HG03135 (cell line): ENCODE data around the gene TINAGL1.
"Not testable (repeated sequence)": the region's sequence is repeated elsewhere in the genome, so short reads cannot be mapped to it uniquely, and the experiment has no call there.

Experiments used
- ATAC-seq: cut with Tn5 transposase; IDR thresholded peaks from one replicate; pipeline ENCODE4 v1.9.1; 2021; ENCODE audit warnings: mild to moderate bottlenecking, moderate library complexity; ENCODE audit not compliant: unreplicated experiment

The TINAGL1 gene

GRCh38 chr1:31583082-31583994 is 7.0 kb downstream of the TINAGL1 start:
- no peak for ATAC-seq

DNA sequence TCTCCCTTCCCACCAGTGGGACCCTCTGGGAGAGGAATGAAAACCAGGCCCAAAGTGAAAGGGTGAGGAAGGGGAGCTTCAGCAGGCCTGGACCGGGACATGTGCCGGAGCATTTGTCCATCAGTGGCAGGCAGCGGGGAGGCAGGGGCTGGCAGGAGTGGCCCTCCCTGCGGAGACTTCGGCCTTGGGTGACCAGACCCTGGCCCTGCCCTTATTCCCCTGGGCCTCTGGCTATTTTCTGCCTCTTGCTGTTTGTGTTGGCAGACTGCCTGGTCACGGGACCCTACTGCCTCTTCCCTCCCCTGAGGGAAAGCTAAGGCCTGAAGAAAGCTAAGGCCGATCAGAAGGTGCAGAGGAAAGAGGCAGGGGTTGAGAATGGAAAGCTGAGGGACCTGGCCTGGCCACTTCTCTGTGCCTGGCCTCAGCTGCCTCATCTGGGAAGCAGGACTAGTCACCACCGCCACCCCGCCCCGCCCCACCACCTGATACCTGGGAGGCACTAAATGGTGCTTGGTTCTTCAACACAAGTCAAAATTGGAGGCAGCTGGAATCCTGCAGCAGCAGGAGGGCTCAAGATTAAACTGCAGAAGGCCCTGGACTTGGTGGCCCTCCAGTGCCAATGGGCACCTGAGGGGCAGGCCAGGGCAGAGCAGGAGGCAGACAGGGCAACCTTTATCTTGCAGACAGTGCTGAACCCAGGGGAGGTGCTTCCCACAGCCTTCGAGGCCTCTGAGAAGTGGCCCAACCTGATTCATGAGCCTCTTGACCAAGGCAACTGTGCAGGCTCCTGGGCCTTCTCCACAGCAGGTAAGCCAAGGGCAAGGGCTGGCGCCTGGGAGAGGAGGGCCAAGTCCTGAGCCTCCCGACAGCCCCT is 7.9 kb downstream of the TINAGL1 start:
- no peak for ATAC-seq

- ATAC-seq = no peak
These were observed 8.8 kb downstream of the TINAGL1 start for GRCh38 chr1:31584869-31585735.

DNA sequence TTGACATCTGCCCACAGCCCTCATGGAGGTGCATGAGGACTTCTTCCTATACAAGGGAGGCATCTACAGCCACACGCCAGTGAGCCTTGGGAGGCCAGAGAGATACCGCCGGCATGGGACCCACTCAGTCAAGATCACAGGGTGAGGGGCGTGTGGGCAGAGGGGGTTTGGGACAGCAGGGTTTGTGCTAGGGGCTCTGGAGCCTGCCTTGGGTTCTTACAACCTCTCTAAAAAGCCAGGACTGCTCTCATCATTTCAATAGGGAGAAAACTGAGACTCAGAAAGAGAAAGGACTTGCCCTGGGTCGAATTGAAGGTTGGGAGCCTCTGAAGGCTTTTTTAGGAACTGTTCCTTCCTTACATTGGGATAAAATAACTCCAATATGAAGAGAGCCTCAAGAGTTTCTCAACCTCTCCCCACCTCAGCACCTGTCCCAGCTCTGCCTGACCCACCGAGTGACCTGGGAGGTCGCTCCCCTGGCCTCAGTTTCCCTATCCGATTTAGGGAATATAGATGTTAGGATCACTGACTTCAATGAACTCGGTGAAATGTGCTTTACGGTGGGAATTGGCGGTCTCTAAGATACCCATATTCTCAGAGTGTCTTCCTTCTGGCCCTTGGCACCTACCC is 9.5 kb downstream of the TINAGL1 start:
- ATAC-seq = no peak

DNA sequence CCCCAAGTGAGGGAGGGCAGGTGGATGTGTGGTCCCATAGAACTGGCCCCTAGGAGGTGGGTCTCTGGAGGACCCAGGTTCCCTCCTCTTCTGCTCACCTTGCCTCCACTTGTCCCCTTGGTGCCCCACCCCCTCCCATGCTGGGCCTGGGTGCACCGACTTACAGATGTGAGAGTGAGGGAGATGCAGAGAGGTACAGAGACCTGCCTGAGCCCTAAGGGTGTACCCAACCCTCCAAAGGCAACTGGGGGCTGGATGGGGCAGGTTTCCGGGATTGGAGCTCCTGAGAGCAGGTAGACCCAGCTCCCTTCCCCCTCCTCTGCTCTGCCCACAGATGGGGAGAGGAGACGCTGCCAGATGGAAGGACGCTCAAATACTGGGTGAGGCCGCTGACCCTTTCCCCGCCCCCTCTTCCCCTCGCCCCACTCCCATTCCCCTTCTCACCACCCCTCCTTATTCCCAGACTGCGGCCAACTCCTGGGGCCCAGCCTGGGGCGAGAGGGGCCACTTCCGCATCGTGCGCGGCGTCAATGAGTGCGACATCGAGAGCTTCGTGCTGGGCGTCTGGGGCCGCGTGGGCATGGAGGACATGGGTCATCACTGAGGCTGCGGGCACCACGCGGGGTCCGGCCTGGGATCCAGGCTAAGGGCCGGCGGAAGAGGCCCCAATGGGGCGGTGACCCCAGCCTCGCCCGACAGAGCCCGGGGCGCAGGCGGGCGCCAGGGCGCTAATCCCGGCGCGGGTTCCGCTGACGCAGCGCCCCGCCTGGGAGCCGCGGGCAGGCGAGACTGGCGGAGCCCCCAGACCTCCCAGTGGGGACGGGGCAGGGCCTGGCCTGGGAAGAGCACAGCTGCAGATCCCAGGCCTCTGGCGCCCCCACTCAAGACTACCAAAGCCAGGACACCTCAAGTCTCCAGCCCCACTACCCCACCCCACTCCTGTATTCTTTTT is 10.3 kb downstream of the TINAGL1 start:
- no peak for ATAC-seq

DNA sequence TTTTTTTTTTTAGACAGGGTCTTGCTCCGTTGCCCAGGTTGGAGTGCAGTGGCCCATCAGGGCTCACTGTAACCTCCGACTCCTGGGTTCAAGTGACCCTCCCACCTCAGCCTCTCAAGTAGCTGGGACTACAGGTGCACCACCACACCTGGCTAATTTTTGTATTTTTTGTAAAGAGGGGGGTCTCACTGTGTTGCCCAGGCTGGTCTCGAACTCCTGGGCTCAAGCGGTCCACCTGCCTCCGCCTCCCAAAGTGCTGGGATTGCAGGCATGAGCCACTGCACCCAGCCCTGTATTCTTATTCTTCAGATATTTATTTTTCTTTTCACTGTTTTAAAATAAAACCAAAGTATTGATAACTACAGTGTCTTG is 11.0 kb downstream of the TINAGL1 start:
- not testable (repeated sequence) for ATAC-seq

DNA sequence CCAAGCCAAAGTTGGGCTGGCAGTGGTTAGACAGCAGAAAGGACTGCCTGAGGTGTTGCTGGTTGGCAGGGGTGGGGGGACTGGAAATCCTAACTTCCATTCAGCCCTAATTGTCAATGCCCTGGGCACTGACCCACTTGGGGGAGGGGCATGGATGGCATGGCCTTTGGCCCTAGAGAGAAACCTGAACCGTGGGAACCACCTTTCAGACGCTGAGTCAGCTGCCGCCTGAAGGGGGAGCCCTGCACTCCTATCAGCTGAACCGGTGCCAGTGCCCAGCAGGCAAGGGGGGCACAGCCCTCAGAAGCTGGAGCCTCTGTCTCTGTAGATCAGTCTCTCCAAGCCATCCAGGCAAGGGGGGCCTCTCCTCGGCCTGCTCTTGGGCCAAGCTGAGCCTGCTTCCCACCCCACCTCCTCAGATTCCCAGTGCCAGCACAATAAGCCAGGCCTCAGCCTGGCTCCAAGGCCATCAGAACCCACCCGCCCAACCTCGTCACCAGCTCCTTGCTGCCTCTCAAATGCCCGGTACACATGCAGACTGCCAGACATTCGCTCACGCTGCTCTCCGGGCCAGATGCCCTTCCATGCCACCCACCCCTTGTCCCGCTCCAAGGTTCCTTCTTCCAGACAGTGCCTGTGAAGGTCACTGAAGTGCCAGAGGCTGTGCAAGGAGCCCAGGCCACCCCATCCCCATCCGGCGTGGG is 11.6 kb downstream of the TINAGL1 start:
- ATAC-seq = no peak

- no peak for ATAC-seq
These were observed 12.6 kb downstream of the TINAGL1 start for GRCh38 chr1:31588751-31589515.

DNA sequence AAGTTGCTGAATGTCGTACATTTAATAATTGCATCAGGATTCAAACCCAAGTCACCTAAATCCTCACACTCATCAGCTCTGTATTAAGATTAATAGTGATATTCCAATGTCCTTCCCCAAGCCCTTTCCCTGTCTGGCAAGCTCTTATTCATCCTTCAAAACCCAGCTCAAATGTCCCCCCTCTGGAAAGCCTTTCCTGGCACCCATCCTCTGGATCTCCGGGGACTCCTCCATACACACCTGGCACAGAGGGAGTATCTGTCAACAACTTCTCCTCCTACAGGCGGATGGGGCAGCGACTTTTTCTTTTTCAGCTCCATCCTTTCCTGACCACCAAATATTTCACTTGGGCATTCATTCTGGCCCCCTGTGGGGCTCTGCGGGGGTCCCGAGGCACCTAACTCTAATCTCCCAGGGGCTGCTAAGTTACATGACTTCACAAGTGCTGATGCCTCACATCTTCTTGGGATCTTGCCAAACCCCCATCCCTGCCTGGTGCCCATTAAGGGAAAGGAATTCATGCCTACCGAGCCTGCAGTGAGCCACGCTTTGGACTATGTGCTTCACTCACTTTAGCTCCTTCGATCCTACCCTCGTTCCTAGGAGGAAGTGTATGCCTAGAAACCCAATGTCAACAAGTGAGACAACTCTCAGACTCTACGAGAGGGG is 15.2 kb downstream of the TINAGL1 start:
- no peak for ATAC-seq

GRCh38 chr1:31592132-31592531 is 15.8 kb downstream of the TINAGL1 start:
- ATAC-seq = no peak

DNA sequence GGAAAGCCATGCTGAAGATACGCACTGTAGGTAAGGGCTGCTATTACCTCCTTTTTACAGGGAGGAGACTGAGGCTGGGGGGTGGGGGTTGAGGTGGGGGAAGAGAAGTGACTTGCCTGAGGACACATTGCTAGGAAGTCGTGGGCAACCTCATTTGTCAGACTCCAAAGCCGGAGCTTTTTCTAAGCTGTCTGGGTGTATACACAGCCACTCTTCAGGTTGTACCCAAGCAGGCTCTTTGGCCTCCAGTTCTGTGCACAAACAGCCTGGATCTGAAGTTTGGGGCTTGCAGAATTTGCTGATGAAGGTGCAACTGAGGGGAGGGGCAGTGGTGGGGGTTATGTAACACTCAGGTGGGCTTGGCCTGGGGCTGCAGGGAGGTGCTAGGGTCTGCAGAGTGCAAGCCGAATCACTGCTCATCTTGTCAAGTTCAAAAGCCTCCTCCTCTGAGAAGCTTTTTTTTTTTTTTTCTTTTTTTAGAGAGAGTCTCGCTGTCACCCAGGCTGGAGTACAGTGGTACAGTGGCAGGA is 16.9 kb downstream of the TINAGL1 start:
- no peak for ATAC-seq

GRCh38 chr1:31593770-31594632 is 17.7 kb downstream of the TINAGL1 start:
- peak; percentile 82 for ATAC-seq

GRCh38 chr1:31595836-31596736 is 19.8 kb downstream of the TINAGL1 start:
- ATAC-seq = no peak

DNA sequence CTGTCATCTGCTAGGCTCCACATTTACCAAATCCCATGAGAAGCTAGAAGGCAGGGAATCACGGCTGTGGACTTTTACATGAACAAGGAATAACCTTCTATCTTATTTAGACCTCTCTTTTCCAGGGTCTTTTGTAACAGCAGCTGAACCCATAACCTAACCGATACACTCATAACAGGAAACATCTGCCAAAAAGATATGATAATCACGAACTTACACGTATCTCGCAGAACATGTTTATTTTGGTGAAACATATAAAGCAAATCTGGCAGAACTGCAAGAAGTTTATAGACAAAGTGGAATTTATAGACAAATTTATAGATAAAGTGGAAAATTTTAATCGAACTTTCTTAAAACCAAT is 20.4 kb downstream of the TINAGL1 start:
- no peak for ATAC-seq

DNA sequence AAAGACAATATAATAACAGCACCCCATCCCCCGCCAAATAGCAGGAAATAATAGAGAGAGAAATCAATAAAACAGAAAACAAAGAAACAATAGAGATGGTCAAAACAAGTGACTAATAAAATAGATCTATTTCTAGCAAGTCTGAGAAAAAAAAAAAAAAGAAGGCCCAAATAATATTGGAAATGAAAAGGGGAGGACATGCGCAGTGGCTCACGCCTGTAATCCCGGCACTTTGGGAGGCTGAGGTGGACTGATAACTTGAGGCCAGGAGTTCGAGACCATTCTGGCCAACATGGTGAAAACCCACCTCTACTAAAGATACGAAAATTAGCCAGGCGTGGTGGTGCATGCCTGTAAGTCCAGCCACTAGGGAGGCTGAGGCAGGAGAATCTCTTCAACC is 22.7 kb downstream of the TINAGL1 start:
- no peak for ATAC-seq
